ENCODE data around the gene VASN.
"Not testable (repeated sequence)": the region's sequence is repeated elsewhere in the genome, so short reads cannot be mapped to it uniquely, and the experiment has no call there.

Gene VASN

DNA sequence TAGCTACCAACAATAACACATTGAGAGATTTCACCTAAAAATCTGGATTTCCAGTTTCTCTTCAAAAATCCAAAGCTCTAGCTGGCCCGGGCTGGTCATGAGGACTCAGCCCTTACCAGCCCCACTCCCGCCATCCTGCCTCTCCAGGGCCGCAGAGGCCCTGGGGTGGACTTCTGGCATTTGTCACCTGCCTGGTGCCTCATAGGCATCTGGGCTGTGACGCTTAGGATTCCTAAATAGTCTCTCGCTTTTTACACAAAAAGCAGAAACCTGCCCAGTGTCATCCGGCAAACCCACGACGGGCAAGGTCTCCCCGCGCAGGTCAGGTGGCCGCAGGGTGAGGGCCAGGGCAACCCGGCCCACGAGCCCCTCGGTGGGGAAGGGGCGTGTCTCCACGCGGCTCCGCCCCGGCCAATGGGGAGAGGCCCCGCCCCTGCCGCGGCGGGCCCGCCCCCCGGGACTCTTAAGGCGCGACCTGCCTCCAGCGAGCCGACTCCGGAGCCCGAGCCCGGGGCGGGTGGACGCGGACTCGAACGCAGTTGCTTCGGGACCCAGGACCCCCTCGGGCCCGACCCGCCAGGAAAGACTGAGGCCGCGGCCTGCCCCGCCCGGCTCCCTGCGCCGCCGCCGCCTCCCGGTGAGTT, at the start of gene VASN:
Gene VASN (plus strand): TSS at position 492 of the 644 bp plus-strand sequence. CDS start 9,030 bp downstream, outside the sequence.
- peak; percentile 75 for DNase-seq

DNA sequence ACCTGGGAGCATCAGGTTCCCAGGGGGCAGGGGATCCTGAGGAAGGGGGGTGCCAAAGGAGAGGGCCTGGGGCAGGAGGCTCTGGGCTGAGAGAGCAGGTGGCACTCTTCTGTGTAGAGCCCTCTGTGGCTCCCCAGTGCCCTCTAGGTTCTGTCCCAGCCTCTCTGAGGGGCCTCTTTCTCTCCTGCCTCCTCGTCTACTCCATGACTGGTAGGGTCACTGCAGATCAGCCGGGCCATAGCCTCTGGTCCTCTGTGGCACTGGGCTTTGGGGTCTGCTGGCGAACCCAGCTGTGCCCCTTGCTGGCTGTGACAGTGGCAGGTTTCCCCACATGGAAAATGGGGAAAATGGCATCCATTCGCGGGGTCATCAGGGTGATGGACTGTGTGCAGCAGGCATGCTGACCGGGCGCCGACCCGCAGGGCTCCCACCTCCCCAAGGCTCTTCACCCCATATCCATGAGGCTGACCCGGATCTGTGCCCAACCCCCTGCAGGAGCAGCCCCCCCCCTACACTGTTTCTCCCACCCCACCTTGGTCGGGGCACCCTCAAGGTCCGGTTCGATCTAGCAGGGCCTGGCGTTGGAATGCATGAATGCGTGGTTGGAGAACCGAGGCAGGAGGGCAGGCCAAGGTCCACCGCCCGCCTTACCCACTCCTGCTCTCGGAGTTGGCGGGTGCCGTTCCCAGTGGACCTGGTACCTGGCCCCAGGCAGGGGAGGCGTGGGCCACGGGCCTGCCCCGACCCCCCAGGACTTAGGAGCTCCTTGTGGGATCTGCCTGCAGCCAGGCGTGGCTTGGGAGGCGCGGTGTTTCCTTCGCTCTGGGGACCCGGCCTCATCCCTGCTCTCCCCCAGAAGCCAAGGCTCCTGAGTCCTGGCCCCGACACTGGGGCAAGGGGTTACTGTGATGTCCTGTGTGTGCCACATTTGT, 49.3 kb upstream of the VASN start:
- DNase-seq = no peak

DNA sequence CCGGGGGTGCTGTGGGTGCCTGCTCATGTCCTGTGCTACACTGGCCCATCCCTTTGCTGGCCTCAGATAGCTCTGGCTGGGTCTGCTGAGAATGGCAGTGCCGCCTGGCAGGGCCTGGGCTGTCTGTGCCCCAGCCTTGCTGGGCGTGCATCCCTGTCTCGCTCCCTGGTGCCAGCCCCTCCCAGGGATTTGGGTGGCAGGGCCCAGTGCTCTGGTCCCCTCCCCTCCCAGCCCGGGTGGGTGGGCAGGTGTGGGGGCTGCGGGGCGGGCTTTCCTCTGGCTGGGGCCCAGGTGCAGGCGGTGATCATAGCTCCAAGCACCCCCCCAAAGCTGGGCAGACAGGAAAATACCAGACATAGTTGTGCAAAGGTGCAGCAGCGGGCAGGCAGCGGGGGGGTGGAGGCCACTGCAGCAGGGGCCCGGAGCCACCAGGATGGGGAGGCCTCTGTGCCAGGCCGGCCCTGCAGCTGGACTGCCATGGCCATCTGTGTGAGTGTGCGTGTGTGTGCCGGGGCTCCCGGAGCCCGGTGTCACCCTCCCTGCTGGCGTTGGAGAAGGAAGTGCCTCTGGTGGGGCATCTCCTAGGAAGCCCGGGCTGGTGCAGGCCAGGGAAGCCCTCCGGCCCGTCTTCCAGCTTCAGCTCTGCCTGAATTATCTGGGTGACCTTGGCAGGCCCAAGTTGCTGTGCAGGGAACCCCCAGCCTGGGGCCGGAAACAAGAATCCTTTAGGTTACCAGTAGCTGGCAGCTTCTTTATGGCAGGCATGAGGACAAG, 48.4 kb upstream of the VASN start:
- DNase-seq = no peak

DNA sequence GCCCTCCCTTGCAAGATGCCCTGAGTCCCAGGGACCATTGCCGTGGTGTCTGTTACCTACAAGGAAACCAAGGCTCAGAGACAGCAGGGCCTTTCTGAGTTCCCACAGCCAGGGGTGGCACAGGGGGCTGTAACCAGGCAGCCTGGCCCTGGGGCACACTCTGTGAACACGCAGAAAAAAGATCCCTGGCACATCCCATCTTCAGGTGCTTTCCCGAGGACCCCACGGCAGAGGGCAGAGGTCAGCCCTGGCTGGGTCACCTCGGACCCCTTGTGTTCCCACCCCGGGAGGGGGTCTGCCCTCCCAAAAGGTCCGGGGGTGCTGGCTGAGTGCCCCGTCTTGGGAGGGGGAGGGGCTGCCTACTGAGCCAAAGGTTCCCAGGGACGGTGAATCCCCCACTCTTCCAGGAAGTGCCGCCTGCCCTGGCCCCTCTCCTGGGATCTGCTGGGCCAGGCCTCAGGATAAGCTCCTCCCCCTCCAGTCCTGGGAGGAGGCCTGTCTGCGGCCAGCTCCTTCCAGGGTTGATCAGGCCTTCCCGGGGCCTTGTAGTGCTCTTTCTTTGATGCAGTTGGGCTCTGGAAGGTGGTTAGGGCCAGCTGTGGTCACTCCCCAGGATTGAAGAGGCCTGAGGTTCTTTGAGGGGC, 47.7 kb upstream of the VASN start:
- no peak for DNase-seq

DNA sequence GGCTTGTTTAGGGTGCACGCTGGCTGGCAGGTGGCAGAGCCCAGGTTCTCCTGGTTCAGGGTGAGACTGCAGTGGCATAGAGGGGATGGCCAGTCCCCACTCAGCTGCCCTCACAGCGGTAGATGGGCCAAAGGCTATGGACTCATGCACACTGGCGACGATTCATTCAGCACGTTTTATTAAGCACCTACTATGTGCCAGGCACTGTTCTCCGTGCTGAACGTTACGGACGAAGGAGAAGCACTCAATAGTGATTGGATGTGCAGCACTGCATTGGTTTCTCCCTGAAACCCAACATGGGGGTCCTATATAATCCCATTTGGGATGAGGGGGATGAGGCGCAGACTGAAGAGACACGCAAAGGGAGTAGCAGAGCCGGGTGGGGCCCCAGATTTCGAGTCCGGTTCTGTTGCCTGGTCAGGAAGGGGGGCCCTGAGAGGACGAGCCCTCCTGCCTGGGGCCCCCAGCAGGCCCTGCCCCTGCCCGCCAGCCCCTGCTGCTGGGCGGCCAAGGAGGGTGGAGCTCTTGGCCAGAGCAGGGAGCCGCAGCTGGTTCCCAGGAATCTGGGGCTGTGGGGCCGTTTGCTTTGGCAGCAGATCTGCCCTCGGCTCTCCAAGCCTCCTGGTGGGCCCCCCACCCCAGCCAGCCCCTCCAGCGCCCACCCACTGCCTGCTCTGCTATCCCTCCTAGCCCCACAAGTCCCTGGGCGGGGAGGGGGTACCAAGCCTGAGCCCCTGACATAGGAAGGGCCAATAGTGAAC, 47.0 kb upstream of the VASN start:
- no peak for DNase-seq

DNA sequence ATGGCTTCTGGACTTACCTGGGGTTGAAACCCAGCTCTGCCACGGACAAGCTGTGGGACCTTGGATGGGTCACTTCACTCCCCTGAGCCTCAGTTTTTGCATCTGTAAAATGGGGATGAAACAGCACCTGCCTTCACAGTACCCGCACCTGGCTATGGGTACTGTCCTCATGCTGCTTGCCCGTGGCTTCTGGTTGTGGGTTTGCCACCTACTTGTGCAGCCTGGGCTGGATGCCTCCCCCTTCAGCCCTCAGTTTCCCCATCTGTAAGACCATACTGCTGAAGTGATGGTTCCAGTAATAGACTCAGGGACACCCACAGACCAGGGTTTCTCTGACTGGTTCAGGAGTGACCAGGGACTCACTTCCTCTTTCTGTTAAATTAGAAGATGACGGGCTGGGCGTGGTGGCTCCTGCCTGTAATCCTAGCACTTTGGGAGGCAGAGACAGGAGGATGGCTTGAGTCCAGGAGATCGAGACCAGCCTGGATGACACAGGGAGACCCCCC, 46.3 kb upstream of the VASN start:
- no peak for DNase-seq

DNA sequence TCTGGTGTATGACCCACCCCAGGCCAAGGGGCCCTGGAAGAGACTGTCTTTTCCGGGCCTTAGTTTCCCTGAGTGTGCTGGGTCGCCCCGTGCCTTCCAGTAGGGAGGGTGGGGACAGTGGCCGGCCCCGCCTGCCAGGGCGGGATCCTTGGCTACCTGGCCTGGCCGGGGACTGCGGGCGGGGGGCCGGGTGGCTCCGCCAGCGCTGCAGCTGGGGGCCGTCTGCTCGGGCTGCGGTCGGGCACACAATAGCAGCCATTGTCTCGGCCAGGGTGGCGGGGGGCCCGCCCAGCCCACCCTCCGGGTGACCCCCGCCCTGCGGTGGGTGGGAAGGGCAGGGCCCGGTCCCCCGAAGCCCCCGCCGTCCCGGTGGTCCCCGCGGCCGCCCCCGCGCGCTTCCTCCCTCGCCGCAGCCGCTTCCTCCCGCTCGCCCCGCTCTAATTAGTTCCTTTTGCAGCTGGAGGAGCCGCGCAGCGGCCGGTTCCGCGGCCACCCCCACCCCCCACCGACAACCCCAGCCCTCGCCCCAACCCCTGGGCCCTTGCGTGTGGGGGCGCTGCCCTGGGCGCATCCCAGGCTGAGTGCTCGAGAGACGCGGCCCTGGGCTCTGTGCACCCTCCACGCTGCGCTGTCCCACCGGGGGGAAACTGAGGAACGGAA, 44.1 kb upstream of the VASN start:
- no peak for DNase-seq

DNA sequence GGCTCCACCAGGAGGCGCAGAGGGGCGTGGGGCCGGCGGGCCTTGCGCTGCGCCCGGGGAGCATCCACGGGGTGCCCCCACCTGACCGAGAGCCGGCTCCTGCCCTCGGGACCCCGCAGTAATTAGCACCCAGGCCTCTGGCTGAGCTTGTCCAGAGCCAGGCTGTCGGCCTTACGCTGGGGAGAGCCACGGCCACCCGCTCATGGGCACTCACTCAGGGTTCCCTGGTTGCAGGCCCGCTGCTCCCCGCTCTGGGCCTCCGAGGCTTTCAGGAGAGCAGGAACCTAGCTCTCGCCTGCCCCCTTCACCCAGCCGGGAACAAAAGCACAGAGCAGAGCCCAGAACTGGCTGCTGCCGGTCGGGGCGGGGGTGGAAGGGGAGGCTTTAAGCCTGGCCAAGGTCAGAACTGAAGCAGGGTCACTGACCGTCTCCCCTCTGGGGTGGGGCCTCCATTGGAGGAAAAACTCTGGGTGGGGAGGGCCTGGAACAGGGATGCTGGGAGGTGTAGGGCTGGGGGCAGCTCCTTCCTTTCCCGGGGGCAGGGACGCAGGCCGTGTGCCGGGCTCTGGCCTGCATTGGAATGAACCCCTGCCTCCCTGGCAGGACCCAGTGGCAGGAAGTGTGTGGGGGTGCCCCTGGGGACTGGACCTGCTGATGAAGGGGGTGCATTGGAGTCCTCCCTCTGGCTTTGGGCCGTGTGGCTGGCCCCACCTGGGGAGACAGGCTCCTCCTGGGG, 43.4 kb upstream of the VASN start:
- peak; percentile 68 for DNase-seq

DNA sequence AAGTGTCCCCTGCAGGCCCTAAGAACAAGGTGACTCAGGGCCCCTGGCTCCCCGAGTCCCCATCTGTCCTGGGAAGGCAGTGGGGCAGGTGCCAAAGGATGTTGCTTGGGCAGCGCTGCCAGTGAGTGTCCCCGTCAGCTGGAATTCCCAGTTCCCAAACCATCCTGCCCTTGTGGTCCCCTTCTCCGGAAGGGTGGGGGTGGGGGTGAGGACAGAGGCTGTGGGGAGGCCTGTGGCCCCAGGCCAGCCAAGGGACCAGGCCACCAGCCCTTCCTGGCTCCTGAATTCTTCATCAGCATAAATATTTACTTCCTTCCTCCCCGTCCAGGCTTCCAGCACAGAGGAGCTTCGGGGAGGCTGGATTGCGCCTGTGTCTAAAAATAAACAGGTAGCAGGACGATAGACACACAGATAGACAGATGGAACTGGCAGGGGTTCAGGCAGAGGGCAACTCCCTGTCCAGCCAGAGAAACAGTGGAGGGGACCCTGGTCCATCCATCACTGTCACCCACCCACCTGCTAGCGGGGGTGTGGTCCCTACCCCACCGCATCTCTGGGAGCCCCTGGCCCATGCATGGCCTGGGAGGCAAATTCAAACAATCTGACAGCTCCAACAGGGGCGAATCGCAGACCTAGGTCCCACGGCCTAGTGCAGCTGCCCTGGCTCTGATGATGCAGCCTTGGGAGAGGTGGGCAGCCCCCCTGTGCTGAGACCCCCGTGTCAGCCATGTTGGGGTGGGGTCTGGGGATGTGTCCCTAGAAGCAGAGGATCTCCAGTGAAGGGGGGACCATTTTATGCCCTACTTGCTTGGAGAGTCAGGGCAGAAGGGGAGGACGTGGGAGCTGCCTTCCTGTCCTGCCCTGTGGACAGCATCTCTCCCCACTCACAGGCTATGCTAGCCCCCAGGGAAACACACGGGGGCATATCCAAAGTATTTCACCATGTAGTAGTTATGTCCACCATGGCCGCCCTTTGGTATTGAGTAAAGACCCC, 42.6 kb upstream of the VASN start:
- no peak for DNase-seq

DNA sequence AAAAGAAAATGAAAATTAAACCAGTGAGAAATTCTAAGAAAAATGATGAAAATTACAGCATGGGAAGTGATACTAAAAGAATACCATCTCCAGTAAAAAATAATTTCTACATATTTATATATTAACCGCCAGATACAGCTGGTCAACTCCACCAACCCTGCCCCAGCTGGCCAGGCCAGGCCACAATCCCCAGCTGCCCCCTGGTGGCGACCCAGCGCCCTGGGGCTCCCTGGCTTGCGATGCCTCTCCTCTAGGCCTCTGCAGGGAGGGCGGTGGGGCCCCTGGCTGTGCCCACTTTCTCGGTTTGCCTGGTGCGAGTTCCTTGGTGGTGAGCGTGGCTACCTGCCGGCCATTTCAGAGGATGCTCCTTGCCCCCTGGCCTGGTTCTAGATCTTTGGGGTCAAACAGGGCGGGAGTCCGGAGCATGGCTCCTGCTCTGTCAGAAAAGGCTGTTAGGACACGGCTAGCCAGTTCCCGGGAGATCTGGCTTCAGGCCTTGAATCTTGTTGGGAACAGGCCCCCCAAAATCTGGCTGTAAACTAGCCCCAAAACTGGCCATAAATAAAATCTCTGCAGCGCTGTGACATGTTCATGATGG, 41.3 kb upstream of the VASN start:
- DNase-seq = peak; percentile 73

DNA sequence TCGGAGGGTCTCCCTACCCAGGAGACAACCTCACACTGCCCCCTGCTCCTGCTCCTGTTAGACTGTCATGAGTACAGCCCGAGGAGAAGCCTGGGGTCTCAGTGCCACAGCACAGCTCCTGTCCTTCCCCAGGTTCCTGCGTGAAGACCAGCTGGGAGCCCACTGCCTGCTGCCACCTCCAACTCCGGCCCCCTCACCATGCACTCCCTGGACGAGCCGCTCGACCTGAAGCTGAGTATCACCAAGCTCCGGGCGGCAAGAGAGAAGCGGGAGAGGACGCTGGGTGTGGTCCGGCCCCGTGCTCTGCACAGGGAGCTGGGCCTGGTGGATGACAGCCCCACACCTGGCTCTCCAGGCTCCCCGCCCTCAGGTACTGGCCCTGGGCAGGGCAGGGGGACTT, 39.6 kb upstream of the VASN start:
- DNase-seq = no peak

DNA sequence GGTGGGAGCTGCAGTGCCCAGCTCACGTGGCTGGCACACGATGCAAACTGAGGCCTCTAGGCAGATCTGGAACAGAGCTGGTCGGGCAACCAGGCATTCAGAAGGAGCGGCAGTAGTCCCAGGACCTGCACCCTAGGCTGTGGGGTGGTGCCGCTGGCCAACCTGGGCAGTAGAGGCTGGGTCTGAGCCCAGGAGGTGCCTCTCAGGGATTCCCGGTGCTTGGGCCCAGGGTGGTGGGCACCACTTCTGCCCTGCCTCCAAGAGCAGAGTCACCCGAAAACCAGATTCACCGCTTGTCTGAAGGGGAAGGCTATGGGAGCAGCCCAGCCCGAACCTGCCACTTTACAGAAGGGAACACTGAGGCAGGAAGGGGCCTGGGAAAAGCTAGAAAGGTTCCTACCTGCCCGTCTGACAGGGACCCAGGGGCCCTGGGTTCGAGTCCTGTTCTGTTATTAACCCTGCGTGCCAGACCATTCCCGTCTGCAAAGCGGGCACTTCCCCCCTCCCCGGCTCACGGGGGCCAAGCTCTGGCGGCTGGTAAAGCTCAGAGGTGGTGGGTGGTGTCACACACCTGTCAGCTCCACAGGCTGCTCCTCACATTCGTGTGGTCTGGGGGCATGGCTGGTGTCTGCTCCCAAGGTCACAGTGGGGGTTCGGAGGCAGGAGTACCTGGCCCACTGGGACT, 38.9 kb upstream of the VASN start:
- DNase-seq = no peak

DNA sequence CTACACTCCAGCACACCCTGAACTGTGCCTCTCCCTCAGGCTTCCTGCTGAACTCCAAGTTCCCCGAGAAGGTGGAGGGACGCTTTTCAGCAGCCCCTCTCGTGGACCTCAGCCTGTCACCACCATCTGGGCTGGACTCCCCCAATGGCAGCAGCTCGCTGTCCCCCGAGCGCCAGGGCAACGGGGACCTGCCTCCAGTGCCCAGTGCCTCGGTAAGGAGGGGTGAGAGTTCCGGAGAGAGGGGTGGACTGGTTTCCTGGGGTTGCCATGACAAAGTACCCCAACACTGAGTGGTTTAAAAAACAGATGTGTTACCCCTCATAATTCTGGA, 38.4 kb upstream of the VASN start:
- no peak for DNase-seq

DNA sequence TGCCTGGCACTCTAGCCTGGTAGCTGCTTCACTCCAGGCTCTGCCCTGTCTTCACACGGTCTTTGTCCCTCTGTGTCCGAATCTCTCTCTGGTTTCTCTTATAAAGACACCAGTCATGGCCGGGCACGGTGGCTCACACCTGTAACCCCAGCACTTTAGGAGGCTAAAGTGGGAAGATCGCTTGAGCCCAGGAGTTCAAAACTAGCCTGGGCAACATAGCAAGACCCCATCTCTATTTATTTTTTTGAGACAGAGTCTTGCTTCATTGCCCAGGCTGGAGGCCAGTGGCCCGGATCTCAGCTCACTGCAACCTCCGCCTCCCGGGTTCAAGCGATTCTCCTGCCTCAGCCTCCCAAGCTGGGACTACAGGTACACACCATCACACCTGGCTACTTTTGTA, 37.9 kb upstream of the VASN start:
- DNase-seq = not testable (repeated sequence)

DNA sequence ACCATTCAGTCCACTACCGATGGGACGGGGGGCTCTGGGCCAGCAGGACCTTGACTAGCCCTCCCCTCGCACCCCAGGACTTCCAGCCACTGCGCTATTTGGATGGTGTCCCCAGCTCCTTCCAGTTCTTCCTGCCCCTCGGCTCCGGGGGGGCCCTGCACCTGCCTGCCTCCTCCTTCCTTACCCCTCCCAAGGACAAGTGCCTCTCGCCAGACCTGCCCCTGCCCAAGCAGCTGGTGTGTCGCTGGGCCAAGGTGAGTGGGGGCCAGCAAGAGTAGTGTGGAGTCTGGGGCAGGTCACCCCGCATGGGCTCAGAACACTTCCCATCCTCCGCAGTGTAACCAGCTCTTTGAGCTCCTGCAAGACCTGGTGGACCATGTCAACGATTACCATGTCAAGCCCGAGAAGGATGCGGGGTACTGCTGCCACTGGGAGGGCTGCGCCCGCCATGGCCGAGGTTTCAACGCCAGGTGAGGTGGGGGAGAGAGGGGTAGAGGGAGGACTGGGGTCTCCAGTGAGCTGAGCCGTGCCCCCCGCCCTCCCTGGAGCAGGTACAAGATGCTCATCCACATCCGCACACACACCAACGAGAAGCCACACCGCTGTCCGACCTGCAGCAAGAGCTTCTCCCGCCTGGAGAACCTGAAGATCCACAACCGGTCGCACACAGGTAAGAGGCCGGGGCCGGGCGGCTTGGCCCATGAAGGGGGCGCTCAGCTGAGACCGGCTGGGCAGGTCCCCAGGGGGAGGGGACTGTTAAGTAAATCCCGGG, 36.7 kb upstream of the VASN start:
- no peak for DNase-seq

DNA sequence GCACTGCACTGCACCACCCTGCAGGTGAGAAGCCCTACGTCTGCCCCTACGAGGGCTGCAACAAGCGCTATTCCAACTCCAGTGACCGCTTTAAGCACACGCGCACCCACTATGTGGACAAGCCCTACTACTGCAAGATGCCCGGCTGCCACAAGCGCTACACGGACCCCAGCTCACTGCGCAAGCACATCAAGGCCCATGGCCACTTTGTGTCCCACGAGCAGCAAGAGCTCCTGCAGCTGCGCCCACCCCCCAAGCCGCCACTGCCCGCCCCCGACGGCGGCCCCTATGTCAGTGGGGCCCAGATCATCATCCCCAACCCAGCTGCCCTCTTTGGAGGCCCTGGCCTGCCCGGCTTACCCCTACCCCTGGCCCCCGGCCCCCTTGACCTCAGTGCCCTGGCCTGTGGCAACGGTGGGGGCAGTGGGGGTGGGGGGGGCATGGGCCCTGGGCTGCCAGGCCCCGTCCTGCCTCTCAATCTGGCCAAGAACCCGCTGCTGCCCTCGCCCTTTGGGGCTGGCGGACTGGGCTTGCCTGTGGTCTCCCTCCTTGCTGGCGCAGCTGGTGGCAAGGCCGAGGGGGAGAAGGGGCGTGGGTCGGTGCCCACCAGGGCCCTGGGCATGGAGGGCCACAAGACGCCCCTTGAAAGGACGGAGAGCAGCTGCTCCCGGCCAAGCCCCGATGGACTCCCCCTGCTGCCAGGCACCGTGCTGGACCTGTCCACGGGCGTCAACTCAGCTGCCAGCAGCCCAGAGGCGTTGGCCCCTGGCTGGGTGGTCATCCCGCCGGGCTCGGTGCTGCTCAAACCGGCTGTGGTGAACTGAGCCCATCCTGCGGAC, 34.7 kb upstream of the VASN start:
- no peak for DNase-seq
